ENCODE data around the gene SHROOM2.

SHROOM2 gene

DNA sequence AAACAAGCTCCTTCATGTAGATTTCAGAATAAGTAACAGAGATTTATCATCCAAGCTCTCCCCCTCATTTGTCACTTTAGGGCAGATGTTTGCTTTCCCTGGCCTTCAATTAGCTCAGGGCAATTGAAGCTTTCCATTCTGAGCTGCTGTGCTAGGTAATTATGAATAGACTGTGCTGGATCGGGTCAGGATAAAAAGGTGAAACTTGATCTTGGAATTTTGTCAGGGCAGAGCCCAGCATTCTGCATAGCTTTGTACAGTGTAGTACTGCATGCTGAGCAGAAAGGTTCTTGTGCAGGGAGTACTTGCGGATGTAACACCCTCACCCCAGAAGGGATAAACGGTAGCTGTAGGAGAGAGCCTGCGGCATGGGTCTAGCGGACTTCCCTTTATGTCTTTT is 116.9 kb downstream of the SHROOM2 start:
- no peak for DNase-seq

- DNase-seq = no peak
These were observed 119.1 kb downstream of the SHROOM2 start for GRCh38 chrX:9905288-9905687.

GRCh38 chrX:9905721-9906120 is 119.5 kb downstream of the SHROOM2 start:
- no peak for DNase-seq

GRCh38 chrX:9906919-9907318 is 120.7 kb downstream of the SHROOM2 start:
- DNase-seq = no peak

GRCh38 chrX:9907645-9908387 is 121.6 kb downstream of the SHROOM2 start:
- no peak for DNase-seq

GRCh38 chrX:9909254-9909653 is 123.0 kb downstream of the SHROOM2 start:
- DNase-seq = no peak

DNA sequence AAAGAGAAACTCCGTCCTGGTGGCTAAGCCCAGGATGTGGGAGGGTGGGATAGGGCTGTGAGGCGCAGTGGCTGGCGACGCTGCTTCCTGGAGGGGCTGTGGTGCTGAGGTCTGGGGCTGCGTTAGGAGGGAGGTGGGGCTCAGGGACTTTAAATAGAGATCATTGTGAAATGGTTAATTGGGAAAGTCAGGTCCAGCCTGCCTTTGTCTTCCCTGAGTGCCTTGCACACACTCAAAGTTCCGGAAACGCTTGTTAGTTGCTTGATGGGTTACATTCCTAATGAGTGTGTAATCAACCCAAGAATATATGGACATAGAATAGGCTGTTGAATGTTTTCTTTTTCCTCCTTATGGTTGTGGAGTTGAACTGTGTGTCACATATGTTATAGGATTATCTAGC is 125.3 kb downstream of the SHROOM2 start:
- DNase-seq = no peak

DNA sequence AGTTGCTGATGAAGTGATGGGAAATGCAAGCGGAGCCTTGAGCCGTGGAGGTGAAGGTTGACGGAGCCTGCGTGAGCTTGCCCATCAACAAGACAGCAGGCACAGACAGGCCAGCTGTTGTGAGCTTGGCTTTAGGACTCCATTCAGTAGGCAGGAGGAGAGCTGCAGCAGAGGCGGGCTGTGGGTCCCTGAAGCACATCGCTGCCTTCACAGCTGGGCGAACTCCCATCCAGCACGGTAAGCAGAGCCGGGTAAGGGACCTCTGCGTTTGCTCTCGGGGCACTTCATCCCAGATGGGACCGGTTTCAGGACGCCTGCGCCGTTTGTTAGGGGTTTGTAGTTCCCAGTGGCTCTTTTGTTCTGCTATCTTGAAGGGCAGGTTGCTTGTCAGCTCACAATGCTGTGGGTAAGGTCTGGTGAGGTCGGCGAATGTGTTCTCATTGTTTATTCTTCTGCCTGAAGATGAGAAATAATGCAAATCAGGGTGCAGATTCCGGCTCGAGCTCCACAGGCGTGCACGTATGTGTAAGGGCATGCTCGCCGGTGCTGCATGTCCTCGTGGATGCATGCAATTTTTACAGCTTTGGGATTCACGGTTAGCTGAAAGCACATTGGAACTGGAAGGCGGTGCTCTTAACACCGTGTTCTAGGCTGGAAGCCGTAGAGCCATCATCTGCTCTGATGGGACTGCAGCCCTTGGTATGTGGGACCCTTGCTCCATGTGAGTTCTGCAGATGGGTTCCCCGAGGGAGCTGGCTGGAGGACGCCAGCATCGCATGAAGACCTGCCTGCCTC is 126.3 kb downstream of the SHROOM2 start:
- DNase-seq = no peak

GRCh38 chrX:9913146-9913433 is 126.9 kb downstream of the SHROOM2 start:
- DNase-seq = no peak

DNA sequence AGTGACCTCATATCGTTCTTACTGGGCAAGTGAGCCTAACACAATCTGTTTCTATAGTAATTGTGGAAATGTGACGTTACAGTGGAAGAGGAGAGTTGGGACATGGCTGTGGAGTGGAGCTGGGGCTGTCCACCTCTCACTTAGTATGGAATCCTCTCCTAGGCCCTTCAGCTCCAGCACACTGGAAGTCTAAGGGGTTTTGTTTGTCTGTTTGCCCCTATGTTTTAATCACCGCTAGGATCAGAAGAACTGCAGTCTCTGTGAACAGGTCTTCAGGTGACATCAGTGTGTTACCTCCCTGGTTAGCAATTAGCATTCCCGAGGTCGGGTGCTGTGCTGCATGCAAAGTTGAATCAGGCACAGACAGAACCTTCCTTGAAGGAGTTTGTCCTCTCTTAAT is 131.6 kb downstream of the SHROOM2 start:
- no peak for DNase-seq

DNA sequence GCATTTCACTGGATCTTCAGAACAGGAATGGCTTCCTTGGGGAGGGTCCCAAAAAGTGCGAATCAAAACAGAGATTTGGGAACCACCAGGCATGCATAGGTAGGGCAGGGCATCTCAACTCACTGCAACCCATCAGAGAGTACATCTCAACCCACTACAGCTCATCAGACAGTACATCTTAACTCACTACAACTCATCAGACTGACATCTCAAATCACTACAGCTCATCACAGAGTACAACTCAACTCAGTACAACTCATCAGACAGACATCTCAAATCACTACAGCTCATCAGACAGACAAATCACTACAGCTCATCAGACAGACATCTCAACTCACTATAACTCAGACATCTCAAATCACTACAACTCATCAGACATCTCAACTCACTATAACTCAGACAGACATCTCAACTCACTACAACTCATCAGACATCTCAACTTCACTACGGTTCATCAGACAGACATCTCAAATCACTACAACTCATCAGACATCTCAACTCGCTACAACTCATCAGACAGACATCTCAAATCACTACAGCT is 133.5 kb downstream of the SHROOM2 start:
- DNase-seq = no peak

DNA sequence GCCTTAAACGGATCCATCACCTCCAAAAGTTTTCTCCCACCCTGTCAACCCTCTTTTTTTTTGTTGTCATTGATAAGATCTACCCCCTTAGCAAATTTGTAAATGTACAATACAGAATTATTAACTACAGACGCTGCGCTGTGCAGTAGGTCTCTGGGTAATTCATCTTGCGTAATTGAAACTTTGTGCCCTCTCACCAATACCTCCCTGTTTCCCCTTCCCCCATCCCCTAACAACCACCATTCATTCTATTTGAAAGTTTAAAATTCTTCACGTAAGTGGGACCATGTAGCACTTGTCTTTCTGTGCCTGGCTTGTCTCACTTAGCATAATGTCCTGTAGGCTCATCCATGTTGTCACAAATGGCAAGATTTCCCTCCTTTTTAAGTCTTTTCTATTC is 135.2 kb downstream of the SHROOM2 start:
- DNase-seq = no peak

DNA sequence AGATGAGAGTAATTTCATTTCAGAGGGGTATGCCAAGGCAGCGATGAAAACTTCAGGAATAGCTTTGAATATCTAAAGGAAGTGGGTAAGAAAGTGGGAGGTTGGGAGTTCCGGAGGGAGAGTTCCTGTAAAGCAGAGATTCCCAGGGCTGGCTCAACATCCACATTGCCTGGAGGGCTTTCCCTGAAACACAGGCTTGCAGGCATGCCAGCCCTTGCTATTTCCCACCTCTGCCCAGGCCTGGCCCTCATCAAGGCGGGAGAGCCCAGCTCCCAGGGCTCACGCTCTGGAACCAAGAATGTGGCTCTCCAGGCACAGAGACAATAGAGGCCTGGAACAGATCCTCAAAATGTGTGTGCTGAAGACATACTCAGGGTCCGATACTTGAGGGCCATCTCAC is 137.1 kb downstream of the SHROOM2 start:
- no peak for DNase-seq

- DNase-seq = no peak
These were observed 139.8 kb downstream of the SHROOM2 start for GRCh38 chrX:9926002-9926401.

- DNase-seq = no peak
These were observed 141.7 kb downstream of the SHROOM2 start for GRCh38 chrX:9927698-9928482.

GRCh38 chrX:9935436-9935835 is 149.2 kb downstream of the SHROOM2 start:
- DNase-seq = no peak

- DNase-seq = no peak
These were observed 151.5 kb downstream of the SHROOM2 start for GRCh38 chrX:9937761-9938160.

DNA sequence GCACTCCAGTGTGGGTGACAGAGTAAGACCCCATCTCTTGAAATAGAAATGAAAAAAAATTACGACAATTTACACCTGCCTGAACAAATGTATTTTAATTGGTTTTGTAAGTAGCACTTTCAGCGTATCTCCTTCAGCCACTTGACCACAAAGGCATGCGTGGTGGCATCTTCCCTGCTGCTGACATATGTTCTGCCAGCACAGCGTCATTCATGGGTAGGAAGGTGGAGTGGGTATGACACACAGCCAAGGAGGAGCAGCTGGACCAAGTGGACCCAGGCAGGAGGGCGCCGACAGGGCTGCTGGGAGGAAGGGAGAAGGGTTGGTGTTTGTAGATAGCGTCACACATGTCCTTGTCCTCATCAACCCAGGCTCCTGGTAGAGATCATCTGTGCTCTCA is 152.3 kb downstream of the SHROOM2 start:
- no peak for DNase-seq

- no peak for DNase-seq
These were observed 154.2 kb downstream of the SHROOM2 start for GRCh38 chrX:9940421-9940820.

- peak; percentile 75 for DNase-seq
These were observed 155.9 kb downstream of the SHROOM2 start for GRCh38 chrX:9942086-9942485.

DNA sequence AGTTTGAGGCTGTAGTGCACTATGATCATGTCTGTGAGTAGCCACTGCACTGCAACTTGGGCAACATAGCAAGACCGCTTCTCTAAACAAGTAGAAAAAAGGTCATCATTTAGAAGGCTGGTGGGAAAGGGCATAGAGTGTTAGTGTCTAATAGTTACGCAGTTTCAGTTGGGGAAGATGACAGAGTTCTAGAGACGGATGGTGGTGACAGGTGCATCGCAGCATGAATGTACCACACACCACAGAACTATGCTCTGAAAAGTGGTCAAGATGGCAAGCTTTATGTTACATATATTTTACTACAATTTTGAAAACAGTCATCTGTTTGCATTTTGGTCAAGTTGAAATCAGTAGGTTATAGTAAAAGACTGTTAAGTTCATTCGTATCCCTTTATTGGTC is 157.2 kb downstream of the SHROOM2 start:
- DNase-seq = no peak

DNA sequence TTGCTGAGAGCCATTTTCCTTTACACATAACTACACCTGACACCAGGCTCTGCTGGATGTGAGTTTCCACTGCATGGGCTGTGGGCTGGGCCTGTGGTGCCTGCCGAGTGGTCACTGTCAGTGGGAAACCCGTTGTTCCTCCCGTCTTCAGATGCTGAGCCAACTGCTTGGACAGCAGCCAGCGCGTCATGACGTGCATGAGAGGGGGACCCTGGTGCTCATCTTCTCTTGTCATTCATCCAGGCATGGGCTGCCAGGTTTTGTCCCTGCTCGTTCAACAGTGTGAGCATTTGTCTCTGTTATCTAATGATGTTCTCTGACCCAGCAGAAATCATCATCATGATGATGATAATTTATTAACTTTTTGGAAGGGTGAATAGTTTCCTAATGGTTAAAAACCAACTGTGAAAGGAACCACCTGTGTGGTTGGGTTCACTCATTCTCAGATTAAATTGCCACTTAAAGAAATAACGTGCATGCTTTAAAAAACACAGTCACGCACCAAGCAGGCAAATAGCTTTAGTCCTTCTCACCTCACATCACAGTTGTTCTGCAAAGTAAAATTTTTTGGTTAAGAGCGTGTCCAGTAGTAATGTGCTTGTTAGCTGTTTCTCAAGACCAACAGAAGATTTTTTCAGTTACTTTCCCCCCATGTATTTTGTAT is 161.0 kb downstream of the SHROOM2 start:
- no peak for DNase-seq

DNA sequence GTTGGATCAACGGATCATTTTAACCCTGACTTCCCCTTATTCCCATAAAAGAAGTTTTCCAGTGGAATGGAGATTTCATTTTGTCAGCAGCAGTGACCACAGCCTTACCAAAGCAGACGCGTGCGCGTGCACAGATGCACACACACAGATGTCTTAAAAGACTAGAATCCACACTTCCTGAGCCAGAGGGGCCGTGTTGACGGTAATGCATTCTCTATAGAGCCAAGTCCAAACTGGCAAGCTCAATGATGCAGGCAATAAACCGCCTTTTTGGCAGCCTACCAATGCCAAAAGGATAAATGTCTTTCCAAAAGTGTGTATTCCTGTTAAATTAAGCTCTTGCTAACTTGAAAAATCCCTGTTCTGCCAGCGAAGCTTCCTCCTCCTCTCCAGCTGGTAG is 162.2 kb downstream of the SHROOM2 start:
- DNase-seq = no peak

Measured in activated CD8-positive, alpha-beta memory T cell treated with anti-CD3 and anti-CD28 coated beads, Interleukin-2, amount 50 U/mL, for 48 hours (primary cell).